Loucy (cell line): ENCODE data around the gene RESF1.

Experiments
- H2AFZ ChIP-seq: fragments of 200-600 bp; sonication (generic); 2 replicates; pipeline ENCODE4 v1.6.0; 2016; ENCODE audit warnings: antibody characterized with exemption, mild to moderate bottlenecking, low read length, moderate library complexity
- H3F3A ChIP-seq: fragments of 200-600 bp; 2 replicates; pipeline ENCODE4 v1.6.0; 2016; ENCODE audit warnings: antibody characterized with exemption, low read depth, mild to moderate bottlenecking
- H3K27me3 ChIP-seq: fragments of 200-600 bp; sonication (generic); 2 replicates; pipeline ENCODE4 v1.6.1; 2014; ENCODE audit warnings: low read length, mild to moderate bottlenecking; ENCODE audit not compliant: insufficient read depth, poor library complexity, severe bottlenecking
- H3K36me3 ChIP-seq: fragments of 200-600 bp; sonication (generic); 2 replicates; pipeline ENCODE4 v1.6.1; 2016; ENCODE audit warnings: low read length; ENCODE audit not compliant: insufficient read depth
- H3K4me1 ChIP-seq: fragments of 200-600 bp; sonication (generic); 2 replicates; pipeline ENCODE4 v1.5.1; 2014; ENCODE audit warnings: low read length, mild to moderate bottlenecking; ENCODE audit not compliant: insufficient read depth, poor library complexity, severe bottlenecking
- H3K4me2 ChIP-seq: fragments of 200-600 bp; sonication (generic); 2 replicates; pipeline ENCODE4 v1.6.0; 2014; ENCODE audit warnings: antibody characterized with exemption, low read length, low read depth, mild to moderate bottlenecking; ENCODE audit not compliant: poor library complexity, severe bottlenecking
- H3K4me3 ChIP-seq: fragments of 200-600 bp; sonication (generic); 2 replicates; pipeline ENCODE4 v1.5.1; 2014; ENCODE audit warnings: low read length, mild to moderate bottlenecking, mixed read lengths; ENCODE audit not compliant: poor library complexity, severe bottlenecking
- H3K79me2 ChIP-seq: fragments of 200-600 bp; sonication (generic); 2 replicates; pipeline ENCODE4 v1.6.1; 2014; ENCODE audit warnings: low read length; ENCODE audit not compliant: insufficient read depth
- H3K9ac ChIP-seq: fragments of 200-600 bp; sonication (generic); 2 replicates; pipeline ENCODE4 v1.6.0; 2014; ENCODE audit warnings: mild to moderate bottlenecking, low read depth, low read length, moderate library complexity; ENCODE audit not compliant: poor library complexity, severe bottlenecking
- H3K9me2 ChIP-seq: fragments of 200-600 bp; sonication (generic); replicated peaks from 2 replicates; pipeline ENCODE4 v1.6.1; 2016; ENCODE audit warnings: low read depth, low read length, mixed read lengths
- H3K9me3 ChIP-seq: fragments of 200-600 bp; sonication (generic); 2 replicates; pipeline ENCODE4 v1.6.1; 2014; ENCODE audit warnings: mild to moderate bottlenecking, antibody characterized with exemption, low read length, low read depth; ENCODE audit not compliant: insufficient read depth
- H4K20me1 ChIP-seq: fragments of 200-600 bp; sonication (generic); 2 replicates; pipeline ENCODE4 v1.6.0; 2014; ENCODE audit warnings: antibody characterized with exemption, low read length, mild to moderate bottlenecking; ENCODE audit not compliant: insufficient read depth, poor library complexity, severe bottlenecking
- CTCF ChIP-seq: fragments of 200-600 bp; sonication (generic); conservative IDR thresholded peaks from 2 replicates; pipeline ENCODE4 v1.5.1; 2014; ENCODE audit warnings: mild to moderate bottlenecking, antibody characterized with exemption, low read length
- EZH2phosphoT487 ChIP-seq: fragments of 200-600 bp; IDR thresholded peaks from 2 replicates; pipeline ENCODE4 v1.6.1; 2018; ENCODE audit warnings: antibody characterized with exemption, mild to moderate bottlenecking, moderate library complexity, borderline replicate concordance

Gene RESF1

GRCh38 chr12:31961137-31961536 lies 1.9 kb downstream of the RESF1 start:
- TF ChIP-seq CTCF (no peak), EZH2phosphoT487 (no peak)
- Histone ChIP-seq H3K4me2 (peak overlapping the region; percentile 84), H3K9ac (peak overlapping the region; percentile 75), H3K9me3 (no peaks in the 10 kb centered on the region), H3K9me2 (no peaks in the 10 kb centered on the region), H3K4me3 (peak overlapping the region; percentile 91), H2AFZ (no peak overlapping the region), H3K79me2 (peaks cover 65% of the 10 kb centered on the region), H3K27me3 (no peaks in the 10 kb centered on the region), H3K36me3 (peaks cover 10% of the 10 kb centered on the region; the same call in 1 of the 2 replicates), H4K20me1 (peaks cover 42% of the 10 kb centered on the region), H3K4me1 (peaks cover 49% of the 10 kb centered on the region), H3F3A (peaks cover 4% of the 10 kb centered on the region; the same call in 1 of the 2 replicates)

GRCh38 chr12:31962076-31962475 lies 2.9 kb downstream of the RESF1 start:
- H3K36me3 ChIP-seq: peaks cover 10% of the 10 kb centered on the region; the same call in 1 of the 2 replicates
- peaks cover 51% of the 10 kb centered on the region for H4K20me1 ChIP-seq
- H3K9ac ChIP-seq: peak overlapping the region; percentile 75
- peaks cover 4% of the 10 kb centered on the region; the same call in 1 of the 2 replicates for H3F3A ChIP-seq
- no peaks in the 10 kb centered on the region for H3K9me2 ChIP-seq
- peak overlapping the region; percentile 84 for H3K4me2 ChIP-seq
- no peaks in the 10 kb centered on the region for H3K9me3 ChIP-seq
- peaks cover 58% of the 10 kb centered on the region for H3K4me1 ChIP-seq
- TF ChIP-seq EZH2phosphoT487 (no peak), CTCF (no peak)
- peaks cover 74% of the 10 kb centered on the region for H3K79me2 ChIP-seq
- no peaks in the 10 kb centered on the region for H3K27me3 ChIP-seq
- H2AFZ ChIP-seq: no peak overlapping the region
- peak overlapping the region; percentile 91 for H3K4me3 ChIP-seq

GRCh38 chr12:31964280-31964679 lies 5.1 kb downstream of the RESF1 start:
- H3K4me3 ChIP-seq: no peak overlapping the region
- H3K9me2 ChIP-seq: no peaks in the 10 kb centered on the region
- H3K4me1 ChIP-seq: peaks cover 61% of the 10 kb centered on the region
- no peaks in the 10 kb centered on the region for H3F3A ChIP-seq
- H3K9ac ChIP-seq: no peak overlapping the region
- no peak overlapping the region for H2AFZ ChIP-seq
- peaks cover 66% of the 10 kb centered on the region for H4K20me1 ChIP-seq
- no peak for TF ChIP-seq EZH2phosphoT487
- no peak for TF ChIP-seq CTCF
- no peaks in the 10 kb centered on the region for H3K9me3 ChIP-seq
- H3K36me3 ChIP-seq: peaks cover 13% of the 10 kb centered on the region; the same call in 1 of the 2 replicates
- H3K4me2 ChIP-seq: peak overlapping the region; percentile 59
- peaks cover 96% of the 10 kb centered on the region for H3K79me2 ChIP-seq
- H3K27me3 ChIP-seq: no peaks in the 10 kb centered on the region
